GM21381 (cell line): Measurements from ENCODE around the gene LOX.
"Not testable (repeated sequence)": the region's sequence is repeated elsewhere in the genome, so short reads cannot be mapped to it uniquely, and the experiment has no call there.

ENCODE experiments used
- ATAC-seq: cut with Tn5 transposase; IDR thresholded peaks from one replicate; pipeline ENCODE4 v1.9.1; 2021; ENCODE audit warnings: mild to moderate bottlenecking, moderate library complexity; ENCODE audit not compliant: unreplicated experiment

The LOX gene

DNA sequence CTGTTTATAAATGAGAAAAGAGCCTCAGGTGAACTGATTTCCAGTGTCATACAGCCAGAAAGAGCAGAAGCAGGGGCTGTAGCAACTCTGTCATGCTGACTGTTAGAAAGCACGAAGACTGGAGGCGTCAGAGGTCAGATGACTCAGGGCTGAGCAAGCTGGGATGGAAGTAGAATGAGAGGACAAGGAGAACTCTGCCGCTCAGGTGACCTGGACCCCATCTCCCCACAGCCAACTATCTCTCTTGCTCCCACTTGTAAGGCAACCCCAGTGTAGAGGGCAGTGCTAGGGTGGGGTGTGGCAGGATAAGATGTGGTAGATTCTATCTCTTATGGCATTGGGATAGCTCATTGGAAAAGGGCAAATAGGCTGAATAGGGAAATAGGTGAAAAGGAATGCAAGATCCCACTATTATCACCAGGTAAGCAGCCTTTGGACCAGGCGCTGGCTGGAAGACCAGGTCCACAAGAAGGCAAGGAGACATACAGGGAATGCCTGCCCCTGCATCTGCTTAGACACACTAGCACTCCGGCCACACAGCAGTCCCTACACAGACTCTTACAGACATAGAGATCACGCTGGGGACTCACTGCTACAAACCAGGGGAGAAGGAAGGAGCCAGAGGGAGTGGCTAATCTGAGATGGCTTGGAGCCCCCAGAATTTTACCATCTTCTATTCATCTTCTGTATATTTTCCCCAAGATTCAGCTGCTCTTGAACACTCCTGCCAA is 21.2 kb upstream of the LOX start:
- ATAC-seq: no peak

DNA sequence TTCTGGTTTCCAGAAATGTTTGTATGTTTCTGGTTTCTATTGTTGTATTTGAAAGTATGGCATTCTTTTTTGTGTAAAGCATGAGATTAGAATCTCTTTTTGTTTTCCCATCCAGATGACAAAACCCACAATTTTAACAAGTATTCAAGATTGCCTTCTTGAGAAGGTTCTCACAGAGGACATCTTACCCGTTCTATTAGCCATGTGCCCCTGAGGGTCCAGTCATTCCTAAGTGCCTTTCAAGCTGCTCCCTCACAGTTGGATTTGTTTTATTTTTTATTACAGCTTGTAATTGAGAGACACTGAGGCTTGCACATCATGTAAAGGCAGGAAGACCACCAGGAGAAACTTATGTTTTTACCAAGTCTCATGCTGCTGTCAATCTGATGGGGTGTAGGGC is 19.3 kb upstream of the LOX start:
- ATAC-seq: no peak

DNA sequence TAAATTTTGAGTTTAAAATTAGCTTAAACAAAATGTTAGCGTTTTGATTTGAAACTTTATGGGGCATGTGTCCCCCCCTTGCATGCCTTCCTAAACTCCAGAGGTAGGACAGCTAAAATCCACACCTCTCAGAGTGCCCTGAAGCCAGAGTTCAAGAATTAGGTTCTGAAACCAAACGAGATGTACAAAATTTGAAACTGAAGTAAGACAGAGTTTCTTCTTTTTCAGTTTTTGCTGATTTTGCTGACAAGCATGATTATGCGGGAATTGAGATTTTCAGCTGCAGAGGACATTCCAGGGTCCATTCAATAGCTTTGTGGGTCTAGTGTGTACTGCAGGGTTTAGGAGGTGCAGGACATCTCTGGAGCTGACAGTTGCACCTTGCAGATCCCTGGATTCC is 17.1 kb upstream of the LOX start:
- ATAC-seq: no peak

DNA sequence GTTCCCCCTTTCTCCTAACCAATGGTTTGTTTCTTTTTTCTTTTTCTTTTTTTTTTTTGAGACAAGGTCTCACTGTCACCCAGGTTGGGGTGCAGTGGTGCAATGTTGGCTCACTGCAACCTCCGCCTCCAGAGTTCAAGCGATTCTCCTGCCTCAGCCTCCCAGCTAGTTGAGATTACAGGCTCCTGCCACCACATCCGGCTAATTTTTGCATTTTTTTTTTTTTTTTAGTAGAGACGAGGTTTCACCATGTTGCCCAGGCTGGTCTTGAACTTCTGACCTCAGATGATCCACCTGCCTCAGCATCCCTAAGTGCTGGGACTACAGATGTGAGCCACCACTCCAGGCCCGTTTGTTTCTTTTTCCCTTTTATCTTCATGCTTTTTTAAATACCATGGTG is 16.2 kb upstream of the LOX start:
- ATAC-seq: not testable (repeated sequence)

DNA sequence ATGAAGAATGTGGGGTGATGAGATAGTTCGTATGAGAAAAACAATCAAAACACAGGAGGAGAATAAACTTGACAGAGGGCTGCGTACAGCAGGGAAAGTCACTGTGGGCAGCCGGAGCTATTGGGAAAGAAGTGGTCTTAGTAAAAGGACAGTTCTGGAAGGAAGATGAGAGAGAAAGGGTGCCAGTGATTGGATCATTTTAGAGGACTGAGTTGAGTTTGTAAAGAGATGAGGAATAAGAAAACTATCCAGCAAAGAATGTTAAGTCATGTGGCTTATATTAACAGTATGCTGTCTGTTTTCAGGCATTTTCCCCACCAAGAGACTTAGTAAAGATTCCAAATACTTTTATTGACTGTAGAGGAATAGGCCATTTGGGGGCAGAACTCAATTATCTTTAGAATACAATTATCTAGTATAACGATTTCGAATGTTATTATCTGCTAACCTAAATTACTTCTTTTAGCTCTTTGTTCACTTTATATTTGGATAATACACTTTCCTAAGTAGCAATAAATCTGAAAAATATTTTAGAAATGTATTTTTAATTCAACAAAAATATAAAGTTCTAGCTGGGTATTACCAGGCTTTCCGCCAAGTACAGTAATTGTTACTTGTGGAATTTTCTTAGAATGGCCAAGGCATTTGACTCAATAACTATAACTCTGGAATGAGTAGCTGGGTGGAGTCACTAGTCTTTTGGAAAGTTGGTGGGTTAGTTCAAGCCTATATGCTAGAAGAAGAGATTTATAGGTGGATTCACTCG is 15.5 kb upstream of the LOX start:
- no peak for ATAC-seq

DNA sequence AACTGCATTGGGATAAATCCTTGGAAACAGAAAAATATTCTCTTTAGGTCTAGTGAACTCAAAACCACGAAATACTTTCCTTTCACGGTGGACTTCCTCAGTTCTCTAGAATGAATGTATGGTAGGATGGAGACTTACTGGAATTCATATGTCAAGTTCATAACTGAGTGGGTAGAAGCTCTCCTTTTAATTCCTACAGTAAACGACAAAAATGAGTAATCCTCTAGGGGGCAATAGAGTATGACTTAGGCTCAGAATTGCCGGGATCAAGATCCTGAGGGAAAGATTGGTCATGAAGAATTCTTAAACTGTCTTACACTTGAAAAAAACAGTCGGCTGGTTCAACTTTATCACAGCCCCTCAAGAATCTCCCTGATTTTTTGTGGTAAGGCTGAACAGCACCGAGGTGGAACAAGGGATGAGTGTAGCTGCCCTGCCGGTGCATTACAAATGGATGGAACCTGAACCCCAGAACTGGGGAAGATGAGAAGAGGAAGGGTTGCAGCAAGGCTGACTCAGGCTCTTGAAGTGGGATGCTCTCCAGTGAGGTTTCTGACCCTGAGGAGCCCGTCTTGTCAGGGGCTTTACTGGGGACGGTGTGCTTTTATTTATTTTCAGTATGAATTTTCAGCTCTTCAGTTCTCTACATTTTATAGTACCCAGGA is 14.0 kb upstream of the LOX start:
- no peak for ATAC-seq

DNA sequence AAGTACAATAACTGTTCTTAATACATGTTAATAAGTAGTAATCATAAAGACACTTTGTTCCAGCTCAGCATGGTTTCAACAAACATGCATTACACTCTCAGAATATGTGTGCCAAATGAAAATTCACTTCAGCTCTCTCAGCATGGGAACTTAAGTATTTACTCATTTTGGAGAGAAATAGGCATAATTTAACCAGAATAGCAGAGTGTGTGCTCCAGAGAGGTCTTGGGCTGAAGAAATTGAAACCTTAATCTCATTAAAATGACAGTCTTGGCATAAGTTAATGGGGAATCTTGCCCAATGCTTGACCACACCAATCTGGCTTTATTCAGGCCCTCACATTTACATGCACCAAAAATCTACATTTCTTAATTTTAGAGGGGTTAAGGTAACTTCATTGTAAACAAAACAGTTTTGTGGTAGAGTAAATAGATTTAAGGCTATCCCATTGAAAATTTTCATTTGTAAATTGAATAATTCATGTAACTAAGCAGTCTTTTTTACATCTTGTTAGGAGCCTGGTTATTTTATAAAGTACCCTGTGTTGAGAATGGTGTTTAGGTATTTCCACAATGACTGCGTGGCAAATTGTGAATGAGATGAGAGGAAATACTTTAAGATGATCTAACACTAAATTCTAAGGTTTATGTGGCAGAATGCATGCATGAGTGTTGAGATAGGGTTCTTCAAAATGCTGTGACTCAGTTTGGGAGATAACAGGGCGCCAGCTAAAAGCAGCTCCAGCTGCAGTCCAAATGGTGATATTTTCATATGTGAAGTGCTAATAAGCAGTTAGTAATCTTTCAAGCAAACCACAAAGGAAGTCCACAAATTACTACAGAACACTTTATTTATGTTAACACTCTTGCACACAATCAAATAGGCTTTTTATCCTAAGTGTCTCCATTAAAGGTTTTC is 11.3 kb upstream of the LOX start:
- no peak for ATAC-seq

DNA sequence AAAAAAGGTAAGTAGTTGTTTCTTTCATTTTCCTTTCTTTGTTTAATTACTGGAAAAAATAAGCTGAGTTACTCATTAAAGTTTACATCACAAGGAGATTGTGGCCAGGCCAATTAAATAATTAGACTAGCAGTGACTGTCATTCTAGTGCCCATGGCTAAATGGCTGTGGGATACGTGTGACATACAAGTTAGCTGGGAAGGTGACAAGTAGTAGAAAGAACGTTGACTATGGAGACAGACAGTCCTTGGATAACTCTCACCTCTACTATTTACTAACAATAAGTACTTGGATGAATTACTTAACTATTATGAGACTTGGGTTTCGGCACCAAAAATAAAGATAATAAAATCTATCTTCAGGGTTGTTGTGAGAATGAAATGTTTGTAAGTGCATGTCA is 7.0 kb upstream of the LOX start:
- no peak for ATAC-seq

DNA sequence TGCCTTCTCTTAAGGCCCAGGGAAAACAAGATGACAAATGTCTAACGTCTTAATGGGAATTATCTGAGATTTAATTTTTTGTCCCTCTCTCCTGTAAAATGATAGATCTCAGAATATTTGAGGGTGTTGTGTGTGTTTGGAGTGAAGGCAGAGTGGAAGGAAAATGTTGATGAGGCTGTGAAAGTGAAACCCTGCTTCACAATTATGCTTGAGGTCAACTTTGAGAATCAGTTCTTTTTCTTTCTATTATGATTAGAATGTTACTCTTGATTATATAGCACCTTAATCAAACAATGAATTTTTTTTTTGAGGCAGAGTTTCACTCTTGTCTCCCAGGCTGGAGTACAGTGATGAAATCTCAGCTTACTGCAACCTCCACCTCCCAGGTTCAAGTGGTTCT is 5.5 kb upstream of the LOX start:
- no peak for ATAC-seq

DNA sequence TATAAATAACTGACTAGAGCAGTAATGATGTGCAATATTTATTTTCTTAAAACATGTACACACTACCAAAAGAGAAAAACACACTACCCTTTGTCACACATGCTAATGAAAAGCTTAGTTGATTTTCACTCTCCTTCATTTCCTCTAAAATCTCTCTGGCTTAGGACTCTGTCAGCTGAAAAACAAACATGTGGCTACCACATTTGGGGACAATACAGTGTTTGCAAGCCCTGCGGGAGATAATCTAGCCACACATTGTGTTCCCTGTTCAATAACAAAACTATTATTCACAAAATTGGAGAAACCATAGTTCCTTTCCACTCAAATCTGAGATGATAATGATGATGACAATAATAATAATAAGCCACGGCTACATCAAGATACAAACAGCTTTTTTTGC is 3.5 kb upstream of the LOX start:
- ATAC-seq: no peak

DNA sequence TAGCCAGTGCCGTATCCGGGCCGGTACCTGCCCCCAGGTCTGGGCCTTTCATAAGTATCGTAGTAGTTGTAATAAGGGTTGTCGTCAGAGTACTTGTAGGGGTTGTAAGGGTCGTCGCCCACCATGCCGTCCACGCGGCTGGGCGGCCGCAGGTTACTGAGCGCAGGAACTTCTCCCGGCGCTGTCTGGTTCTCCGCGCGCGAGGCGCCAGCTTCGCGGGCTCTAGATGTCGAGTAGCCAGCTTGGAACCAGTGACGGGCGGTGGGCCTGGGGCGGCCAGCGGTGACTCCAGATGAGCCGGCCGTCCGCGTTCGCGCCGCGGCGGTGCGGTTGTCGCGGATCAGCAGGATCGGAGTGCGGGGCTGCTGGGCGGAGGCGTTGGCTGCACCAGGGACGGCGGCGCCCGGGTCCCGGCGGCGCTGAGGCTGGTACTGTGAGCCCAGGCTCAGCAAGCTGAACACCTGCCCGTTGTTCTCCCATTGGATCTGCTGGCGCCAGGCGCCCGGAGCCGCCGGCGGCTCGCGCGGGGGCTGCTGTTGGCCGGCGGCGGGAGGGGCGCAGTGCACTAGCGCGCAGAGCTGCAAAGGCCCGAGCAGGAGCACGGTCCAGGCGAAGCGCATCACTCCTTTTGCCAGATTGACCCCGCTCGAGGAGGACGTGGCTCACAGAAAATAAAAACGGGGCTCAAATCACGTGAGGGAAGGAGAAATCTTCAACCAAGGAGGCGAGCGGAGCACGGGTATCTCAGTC is 518 bp downstream of the LOX start:
- ATAC-seq: no peak

DNA sequence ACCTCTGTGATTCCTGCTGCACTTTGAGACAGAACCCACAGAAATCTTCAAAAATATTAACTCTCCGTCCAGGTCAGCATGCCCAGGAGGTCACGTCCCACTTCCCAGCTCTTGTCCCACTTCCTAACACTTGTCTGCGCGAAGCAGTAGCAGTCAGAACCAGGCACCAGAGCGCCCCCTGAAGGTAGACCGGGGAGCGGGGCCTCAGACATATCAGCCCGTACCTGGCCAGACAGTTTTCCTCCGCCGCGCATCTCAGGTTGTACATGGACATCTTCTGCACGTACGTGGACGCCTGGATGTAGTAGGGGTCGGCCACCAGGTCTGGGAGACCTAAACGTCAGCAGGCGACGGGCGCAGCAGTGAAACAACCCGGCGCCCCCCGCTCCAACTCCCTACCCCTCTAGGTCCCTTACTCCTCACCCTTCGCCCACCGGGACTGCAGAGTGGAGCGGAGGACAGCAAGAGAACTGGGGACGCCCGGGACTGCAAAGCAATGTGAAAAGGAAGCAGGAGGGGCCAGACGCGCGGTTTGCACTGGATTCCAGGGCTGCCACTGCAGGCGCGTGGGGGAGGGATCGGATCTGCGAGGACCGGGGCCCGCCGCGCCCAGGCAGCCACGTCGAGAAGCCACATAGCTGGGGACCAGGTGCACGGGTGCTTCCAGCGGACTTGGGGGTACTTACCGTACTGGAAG is 1.2 kb downstream of the LOX start:
- no peak for ATAC-seq

DNA sequence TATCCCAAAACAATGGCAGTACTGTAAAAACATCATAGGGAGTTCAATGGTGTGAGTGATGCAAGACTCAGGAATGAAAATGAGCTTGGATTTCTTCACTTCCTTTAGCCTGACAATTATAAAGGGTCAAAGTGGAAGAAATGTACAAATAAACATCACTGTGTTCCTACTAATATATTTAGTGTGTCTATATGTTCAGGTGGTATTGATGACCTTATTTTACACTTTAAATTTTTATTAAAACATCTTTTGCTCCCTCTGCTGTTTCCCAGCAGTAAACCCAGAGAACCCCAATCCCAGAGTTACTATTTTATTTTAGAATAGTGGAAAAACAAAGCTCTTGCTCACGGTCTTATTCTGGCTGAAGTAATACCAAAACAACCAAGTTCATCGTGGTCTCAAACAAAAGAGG is 2.0 kb downstream of the LOX start:
- no peak for ATAC-seq

DNA sequence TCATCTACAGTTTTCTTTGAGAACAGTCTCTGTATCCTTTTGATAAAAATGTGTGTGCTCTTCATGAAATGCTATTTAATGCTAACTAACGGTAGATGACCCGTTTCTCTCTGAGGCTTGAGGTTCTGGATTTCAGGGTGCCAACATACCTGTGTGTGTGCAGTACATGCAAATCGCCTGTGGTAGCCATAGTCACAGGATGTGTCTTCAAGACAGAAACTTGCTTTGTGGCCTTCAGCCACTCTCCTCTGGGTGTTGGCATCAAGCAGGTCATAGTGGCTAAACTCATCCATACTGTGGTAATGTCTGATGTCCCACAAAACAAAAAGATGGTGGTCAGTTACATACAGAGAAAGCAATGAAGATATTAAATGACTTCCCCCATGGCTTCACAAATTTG is 4.2 kb downstream of the LOX start:
- no peak for ATAC-seq

DNA sequence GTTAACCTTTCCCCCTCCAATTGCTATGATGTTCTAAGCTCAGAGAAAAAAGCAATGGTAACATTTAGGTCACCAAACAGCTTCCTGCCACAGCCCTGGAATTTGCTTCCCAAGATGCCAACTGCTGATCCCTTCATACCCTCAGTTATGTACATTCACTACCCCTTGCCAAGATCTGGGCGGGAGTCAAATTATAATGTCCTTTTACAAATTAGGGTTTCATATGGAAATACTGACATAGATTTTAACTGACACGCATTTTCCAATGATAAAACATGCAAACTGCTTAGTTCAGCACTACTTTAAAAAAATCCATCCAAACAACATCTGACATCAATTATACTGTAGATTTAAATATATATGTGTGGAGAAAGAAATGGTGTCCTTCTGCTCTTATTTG is 5.0 kb downstream of the LOX start:
- ATAC-seq: no peak

DNA sequence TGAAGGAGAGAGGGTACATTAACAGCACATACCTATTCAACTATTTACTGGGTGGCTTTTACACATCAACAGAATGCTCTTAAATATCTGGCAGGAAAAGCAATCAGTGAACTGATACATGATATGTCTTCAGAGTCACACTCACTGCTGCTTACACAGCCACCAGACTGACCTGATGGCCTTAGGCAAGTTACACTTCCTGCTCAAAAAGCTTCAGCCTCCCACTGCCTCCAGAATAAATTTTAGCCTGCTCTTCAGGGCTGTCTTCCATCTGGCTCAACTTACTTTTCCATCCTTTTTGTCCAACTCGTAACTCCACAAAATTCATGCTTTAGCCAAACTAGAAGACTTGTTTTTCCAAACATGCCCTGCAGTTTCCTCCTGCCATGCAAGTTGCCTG is 10.7 kb downstream of the LOX start:
- no peak for ATAC-seq

DNA sequence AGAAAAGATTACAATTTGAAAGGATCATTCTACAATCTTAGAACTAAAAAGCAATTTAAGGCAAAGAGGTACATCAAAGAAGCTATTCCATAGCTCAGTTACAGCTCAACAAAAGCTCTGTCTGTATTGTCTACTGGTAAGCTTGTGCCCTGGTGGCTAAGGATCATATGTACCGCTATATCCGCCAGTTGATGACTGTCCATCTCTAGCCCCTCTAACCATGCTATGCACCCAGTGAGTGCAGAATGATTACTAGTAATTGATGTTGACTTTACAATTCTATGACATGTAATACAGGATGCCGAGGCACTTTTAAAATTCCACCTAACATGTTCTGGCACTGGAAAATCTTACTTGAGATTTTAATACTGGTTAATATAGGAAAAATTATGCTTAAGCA is 13.1 kb downstream of the LOX start:
- ATAC-seq: no peak

DNA sequence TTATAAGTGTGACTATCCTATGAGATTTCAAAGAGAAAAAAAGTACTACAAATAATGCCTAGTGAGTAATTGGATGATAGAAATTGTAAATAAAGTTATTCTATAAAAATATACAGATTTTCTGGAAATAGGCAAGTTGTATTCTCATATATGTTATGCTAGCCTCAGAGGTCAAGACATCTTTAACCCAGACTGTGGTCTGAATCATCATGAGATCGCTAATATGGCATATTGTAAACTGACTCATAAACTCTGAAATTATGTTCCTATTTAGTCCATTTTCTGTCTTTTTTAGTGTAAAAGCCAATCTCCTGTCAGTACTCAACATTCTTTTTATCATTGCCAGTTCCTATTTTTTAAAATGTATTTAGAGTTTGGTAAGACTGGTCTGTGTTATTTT is 14.2 kb downstream of the LOX start:
- no peak for ATAC-seq

DNA sequence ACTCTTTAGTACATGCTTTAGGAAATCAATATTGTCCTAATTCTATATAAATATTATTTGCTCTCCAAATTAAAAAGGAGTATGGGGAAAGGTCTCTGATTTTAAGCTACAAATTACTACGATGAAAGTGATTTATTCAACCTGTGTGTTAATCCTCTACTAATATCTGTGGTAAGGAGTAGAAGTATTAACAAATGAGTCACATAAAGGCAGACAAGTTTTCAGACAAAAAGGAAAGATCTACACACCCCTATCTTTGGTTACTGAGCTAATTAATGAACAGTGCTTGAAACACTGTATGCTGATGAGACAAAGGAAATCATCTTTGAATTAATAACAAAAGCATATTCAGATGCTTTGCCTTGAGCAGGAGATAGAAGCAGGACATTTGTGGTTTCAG is 15.9 kb downstream of the LOX start:
- ATAC-seq: no peak

DNA sequence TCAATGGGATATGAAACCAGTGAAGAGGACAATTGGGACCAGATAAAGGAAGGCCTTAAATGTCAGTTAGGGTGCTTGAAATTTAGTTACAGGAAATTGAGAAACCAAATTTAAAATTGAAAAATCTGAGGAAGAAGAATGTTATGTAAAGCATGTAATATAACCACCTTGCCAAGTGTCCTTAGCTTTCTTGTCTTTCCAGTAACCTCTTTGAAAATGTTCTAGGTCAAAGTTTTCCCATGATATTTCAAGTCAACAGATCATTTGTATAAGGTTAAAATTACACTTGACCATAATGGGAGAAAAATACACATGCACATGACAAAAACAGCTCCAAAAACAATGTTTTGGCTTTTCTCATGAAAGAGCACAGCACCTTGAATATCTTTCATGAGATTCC is 21.1 kb downstream of the LOX start:
- ATAC-seq: no peak
